Esophagus muscularis mucosa (tissue), 4 donors: ENCODE data around the gene NRP1. TPM values are rescaled to one million over a fixed set of nuclear protein-coding genes. Genes with fewer than 3 reads are reported as not detected.

Experiments
- DNase-seq: peaks from one replicate; pipeline ENCODE4 v3.0.0-alpha.2; 2017; ENCODE audit errors: extremely low spot score
- H3K27ac ChIP-seq, 4 donors: fragments of 200-600 bp; sonication (generic); replicated peaks in 1 of 4; 1 replicate in 3 of 4; 2 replicates in 1 of 4; pipeline ENCODE4 v1.5.1; 2016 to 2019; ENCODE audit warnings: mild to moderate bottlenecking in 1 of 4
- H3K27me3 ChIP-seq, 4 donors: fragments of 200-600 bp; sonication (generic); one replicate each; pipeline versions ENCODE4 v1.5.1 to v1.6.0; 2016 to 2019
- H3K36me3 ChIP-seq, 4 donors: fragments of 200-600 bp; sonication (generic); one replicate each; pipeline ENCODE4 v1.5.1; 2016 to 2019
- H3K4me1 ChIP-seq, 4 donors: fragments of 200-600 bp; sonication (generic); one replicate each; pipeline ENCODE4 v1.5.1; 2016 to 2019
- H3K4me3 ChIP-seq, 4 donors: fragments of 200-600 bp; sonication (generic); 1 replicate in 2 of 4; 2 replicates in 2 of 4; pipeline ENCODE4 v1.5.1; 2016 to 2019; ENCODE audit warnings: mild to moderate bottlenecking in 4 of 4, moderate library complexity in 1 of 4
- H3K9me3 ChIP-seq, 4 donors: fragments of 200-600 bp; sonication (generic); 1 replicate in 3 of 4; 2 replicates in 1 of 4; pipeline ENCODE4 v1.5.1; 2016 to 2019
- CTCF ChIP-seq, 3 experiments: fragments of 200-600 bp in 2 of 3; fragments of 450-650 bp in 1 of 3; sonication (generic) in 2 of 3; IDR thresholded peaks; one replicate each; pipeline ENCODE4 v1.5.1; 2017 to 2019; ENCODE audit warnings: antibody characterized with exemption in 3 of 3, mild to moderate bottlenecking in 2 of 3, moderate library complexity in 1 of 3
- EP300 ChIP-seq: sonication (generic); formaldehyde crosslinking; IDR thresholded peaks from one replicate; pipeline ENCODE4 v1.6.1; 2017; ENCODE audit warnings: antibody characterized with exemption
- POLR2A ChIP-seq: fragments of 450-650 bp; IDR thresholded peaks from one replicate; pipeline ENCODE4 v1.6.1; 2017; ENCODE audit warnings: antibody characterized with exemption, moderate library complexity, mild to moderate bottlenecking, low read depth
- POLR2AphosphoS5 ChIP-seq, 2 donors: sonication (generic); formaldehyde crosslinking; IDR thresholded peaks; one replicate each; pipeline ENCODE4 v1.6.1; 2017; ENCODE audit warnings: antibody characterized with exemption in 2 of 2
- WGBS: methylation state at CpG from one replicate; pipeline ENCODE4 v1.1.5; 2018; 5-methylcytosine and 5-hydroxymethylcytosine counted together
- intact Hi-C: fragments of 100-400 bp; cut with DNase I; formaldehyde crosslinking; loops from one replicate; pipeline ENCODE4 v1.15.1; 2023
- total RNA-seq, 4 donors: library from RNA; depleted of rRNA; stranded (reverse); fragments of >200 nt; gene quantifications; one replicate each; pipeline versions ENCODE4 v1.1.0 to v1.2.1, GENCODE V29; 2016

The NRP1 gene
- total RNA-seq, 4 donors from 2014 or later: 36.5 to 64.4 (median 54.1) TPM

GRCh38 chr10:33248638-33249037 lies 85.8 kb downstream of the NRP1 start:
- peak overlapping the region; percentile 22 to 50 (median 40) for H3K27ac ChIP-seq

GRCh38 chr10:33247221-33247922 lies 87.1 kb downstream of the NRP1 start:
- WGBS: 94% methylated on average over 7 of the region's 11 CpGs
- intact Hi-C loops: no loop called here

More at GRCh38 chr10:33248638-33249037, 85.8 kb downstream of the NRP1 start:
- intact Hi-C loops: no loop called here
- no peak for DNase-seq
- TF ChIP-seq POLR2AphosphoS5 (IDR thresholded peaks at IDR 0.05) (peak in 1 of 2 donors; percentile 7), EP300 (no peak)
- no peak overlapping the region for H3K4me3 ChIP-seq
- peaks cover 0 to 31% (median 5%) of the 10 kb centered on the region in 4 donors for H3K4me1 ChIP-seq
- no peaks in the 10 kb centered on the region for H3K27me3 ChIP-seq
- no peaks in the 10 kb centered on the region for H3K9me3 ChIP-seq
- WGBS: 75% methylated on average over 1 of the region's 1 CpG
- peaks cover 11 to 50% (median 36%) of the 10 kb centered on the region in 4 donors for H3K36me3 ChIP-seq

GRCh38 chr10:33245343-33245742 lies 89.1 kb downstream of the NRP1 start:
- Histone ChIP-seq H3K36me3 (peaks cover 0 to 19% (median 9%) of the 10 kb centered on the region in 4 donors), H3K27me3 (no peaks in the 10 kb centered on the region), H3K9me3 (no peaks in the 10 kb centered on the region), H3K4me3 (no peak overlapping the region), H3K27ac (no peak overlapping the region), H3K4me1 (peaks cover 7 to 21% (median 16%) of the 10 kb centered on the region in 4 donors)
- DNase-seq: no peak
- TF ChIP-seq POLR2AphosphoS5 (IDR thresholded peaks at IDR 0.05) (no peak), CTCF (IDR thresholded peaks at IDR 0.05) (no peak), EP300 (no peak), POLR2A (no peak)
- intact Hi-C loops: no loop called here
- WGBS: 100% methylated on average over 1 of the region's 1 CpG

More at GRCh38 chr10:33247221-33247922, 87.1 kb downstream of the NRP1 start:
- Histone ChIP-seq H3K27me3 (no peaks in the 10 kb centered on the region), H3K9me3 (no peaks in the 10 kb centered on the region), H3K4me1 (peaks cover 0 to 31% (median 5%) of the 10 kb centered on the region in 4 donors), H3K4me3 (no peak overlapping the region), H3K27ac (no peak overlapping the region), H3K36me3 (peaks cover 8 to 39% (median 25%) of the 10 kb centered on the region in 4 donors)
- no peak for DNase-seq
- no peak for TF ChIP-seq POLR2AphosphoS5 (IDR thresholded peaks at IDR 0.05)
- no peak for TF ChIP-seq POLR2A
- no peak for TF ChIP-seq CTCF (IDR thresholded peaks at IDR 0.05)
- no peak for TF ChIP-seq EP300

GRCh38 chr10:33244354-33244967 lies 90.0 kb downstream of the NRP1 start:
- Histone ChIP-seq H3K36me3 (peaks cover 0 to 25% (median 7%) of the 10 kb centered on the region in 4 donors), H3K27me3 (no peaks in the 10 kb centered on the region), H3K4me3 (no peak overlapping the region), H3K4me1 (peaks cover 7 to 15% (median 13%) of the 10 kb centered on the region in 4 donors), H3K9me3 (no peaks in the 10 kb centered on the region), H3K27ac (no peak overlapping the region)
- no peak for TF ChIP-seq EP300
- intact Hi-C loops: no loop called here
- DNase-seq: no peak
- WGBS: 86% methylated on average over 2 of the region's 2 CpGs

- no peak overlapping the region for H3K27ac ChIP-seq
- H3K4me1 ChIP-seq: peaks cover 7 to 15% (median 13%) of the 10 kb centered on the region in 4 donors
- 90% methylated on average over 2 of the region's 2 CpGs for WGBS
- DNase-seq: peak; percentile 21
- TF ChIP-seq CTCF (IDR thresholded peaks at IDR 0.05) (no peak), POLR2AphosphoS5 (IDR thresholded peaks at IDR 0.05) (no peak), EP300 (no peak), POLR2A (no peak)
- no peaks in the 10 kb centered on the region for H3K9me3 ChIP-seq
- H3K36me3 ChIP-seq: peaks cover 0 to 30% (median 5%) of the 10 kb centered on the region in 4 donors
- H3K4me3 ChIP-seq: no peak overlapping the region
- no peaks in the 10 kb centered on the region for H3K27me3 ChIP-seq
- intact Hi-C loops: no loop called here
Measured at GRCh38 chr10:33243703-33244102, 90.8 kb downstream of the NRP1 start.
